HepG2 (cell line): ENCODE results near the gene ZFAND4. TPM values are rescaled to one million over a fixed set of nuclear protein-coding genes. Genes with fewer than 3 reads are reported as not detected.

ENCODE experiments used
- DR1 ChIP-seq: sonication (generic); formaldehyde crosslinking; IDR thresholded peaks from 2 replicates; pipeline ENCODE4 v1.8.0; 2021; ENCODE audit warnings: mild to moderate bottlenecking, missing genetic modification reagents, inconsistent platforms
- HIVEP1 ChIP-seq: sonication (generic); formaldehyde crosslinking; IDR thresholded peaks from 2 replicates; pipeline ENCODE4 v1.4.0; 2020; ENCODE audit warnings: mild to moderate bottlenecking, missing genetic modification reagents
- HNRNPLL ChIP-seq: fragments of 200-400 bp; formaldehyde crosslinking; IDR thresholded peaks from 2 replicates; pipeline ENCODE4 v1.6.1; 2017; ENCODE audit warnings: mild to moderate bottlenecking, low read depth, low read length; ENCODE audit not compliant: poor library complexity, severe bottlenecking
- HOXA9 ChIP-seq: sonication (generic); formaldehyde crosslinking; IDR thresholded peaks from 2 replicates; pipeline ENCODE4 v1.8.1; 2022; ENCODE audit warnings: missing genetic modification reagents, mild to moderate bottlenecking, moderate library complexity, borderline replicate concordance
- NR2F6 ChIP-seq, 2 experiments: IDR thresholded peaks; 2 replicates each; pipeline ENCODE4 v1.6.1; 2016; ENCODE audit warnings: antibody characterized with exemption in 1 of 2, mild to moderate bottlenecking in 1 of 2
- SALL2 ChIP-seq: sonication (generic); formaldehyde crosslinking; IDR thresholded peaks from 2 replicates; pipeline ENCODE4 v1.8.1; 2023; ENCODE audit warnings: mild to moderate bottlenecking, missing genetic modification reagents, inconsistent platforms
- SCMH1 ChIP-seq: sonication (generic); formaldehyde crosslinking; IDR thresholded peaks from 2 replicates; pipeline ENCODE4 v1.9.0; 2021; ENCODE audit warnings: missing genetic modification reagents, mild to moderate bottlenecking, borderline replicate concordance
- YEATS4 ChIP-seq: sonication (generic); formaldehyde crosslinking; IDR thresholded peaks from 2 replicates; pipeline ENCODE4 v1.4.0; 2020; ENCODE audit warnings: missing genetic modification reagents, borderline replicate concordance
- ZFYVE20 ChIP-seq: sonication (generic); formaldehyde crosslinking; IDR thresholded peaks from 2 replicates; pipeline ENCODE4 v1.8.0; 2023; ENCODE audit warnings: low read depth, mild to moderate bottlenecking, moderate library complexity, missing genetic modification reagents, borderline replicate concordance
- ZNF598 ChIP-seq: sonication (generic); formaldehyde crosslinking; IDR thresholded peaks from 2 replicates; pipeline ENCODE4 v1.5.1; 2020; ENCODE audit warnings: mild to moderate bottlenecking, missing genetic modification reagents, borderline replicate concordance
- polyA plus RNA-seq, 8 experiments: library from polyadenylated mRNA; depleted of rRNA in 3 of 8; stranded (reverse) in 7 of 8; unstranded in 1 of 8; fragments of >200 nt; fragmentation: Illumina TruSeq in 4 of 8; extraction: Trizol in 4 of 8; gene quantifications; 2 replicates each; pipeline versions ENCODE4 v1.2.1 to v1.2.3, GENCODE V29; 2011 to 2016; ENCODE audit warnings: low read depth in 4 of 8, missing spikeins in 1 of 8, mixed read lengths in 1 of 8; ENCODE audit not compliant: insufficient read depth in 1 of 8
- total RNA-seq, 5 experiments: library from RNA; depleted of rRNA; stranded (reverse); fragments of >200 nt; fragmentation: Illumina TruSeq; extraction: Trizol; gene quantifications; 2 replicates each; pipeline ENCODE4 v1.2.3, GENCODE V29; 2016; ENCODE audit warnings: low read depth in 1 of 5
- TF ChIP-seq, protein P1 (sequence below): sonication (generic); formaldehyde crosslinking; IDR thresholded peaks from 2 replicates; pipeline ENCODE4 v1.5.0; 2020; ENCODE audit warnings: missing genetic modification reagents
- TF ChIP-seq, protein P2 (sequence below): sonication (generic); formaldehyde crosslinking; conservative IDR thresholded peaks from 2 replicates; pipeline ENCODE4 v1.4.0; 2020; ENCODE audit warnings: missing genetic modification reagents
- TF ChIP-seq, protein P3 (sequence below): sonication (generic); formaldehyde crosslinking; IDR thresholded peaks from 2 replicates; pipeline ENCODE4 v1.4.0; 2020; ENCODE audit warnings: missing genetic modification reagents
- TF ChIP-seq, protein P4 (sequence below): sonication (generic); formaldehyde crosslinking; IDR thresholded peaks from 2 replicates; pipeline ENCODE4 v1.9.0; 2022; ENCODE audit warnings: missing genetic modification reagents, mild to moderate bottlenecking, borderline replicate concordance
- TF ChIP-seq, protein P5 (sequence below): sonication (generic); formaldehyde crosslinking; IDR thresholded peaks from 2 replicates; pipeline ENCODE4 v1.5.0; 2020; ENCODE audit warnings: missing genetic modification reagents
- TF ChIP-seq, protein P6 (sequence below): sonication (generic); formaldehyde crosslinking; IDR thresholded peaks from 2 replicates; pipeline ENCODE4 v1.4.0; 2020; ENCODE audit warnings: low read depth, mild to moderate bottlenecking, missing genetic modification reagents
- TF ChIP-seq, protein P7 (sequence below): sonication (generic); formaldehyde crosslinking; IDR thresholded peaks from 2 replicates; pipeline ENCODE4 v1.8.0; 2022; ENCODE audit warnings: mild to moderate bottlenecking, missing genetic modification reagents, moderate library complexity

The ZFAND4 gene
- total and polyA plus RNA-seq, 2 of the 13 experiments (the other 11 are each of a cell fraction or from before 2014, with no cell fraction given), result 2.9 to 9.2 TPM

DNA sequence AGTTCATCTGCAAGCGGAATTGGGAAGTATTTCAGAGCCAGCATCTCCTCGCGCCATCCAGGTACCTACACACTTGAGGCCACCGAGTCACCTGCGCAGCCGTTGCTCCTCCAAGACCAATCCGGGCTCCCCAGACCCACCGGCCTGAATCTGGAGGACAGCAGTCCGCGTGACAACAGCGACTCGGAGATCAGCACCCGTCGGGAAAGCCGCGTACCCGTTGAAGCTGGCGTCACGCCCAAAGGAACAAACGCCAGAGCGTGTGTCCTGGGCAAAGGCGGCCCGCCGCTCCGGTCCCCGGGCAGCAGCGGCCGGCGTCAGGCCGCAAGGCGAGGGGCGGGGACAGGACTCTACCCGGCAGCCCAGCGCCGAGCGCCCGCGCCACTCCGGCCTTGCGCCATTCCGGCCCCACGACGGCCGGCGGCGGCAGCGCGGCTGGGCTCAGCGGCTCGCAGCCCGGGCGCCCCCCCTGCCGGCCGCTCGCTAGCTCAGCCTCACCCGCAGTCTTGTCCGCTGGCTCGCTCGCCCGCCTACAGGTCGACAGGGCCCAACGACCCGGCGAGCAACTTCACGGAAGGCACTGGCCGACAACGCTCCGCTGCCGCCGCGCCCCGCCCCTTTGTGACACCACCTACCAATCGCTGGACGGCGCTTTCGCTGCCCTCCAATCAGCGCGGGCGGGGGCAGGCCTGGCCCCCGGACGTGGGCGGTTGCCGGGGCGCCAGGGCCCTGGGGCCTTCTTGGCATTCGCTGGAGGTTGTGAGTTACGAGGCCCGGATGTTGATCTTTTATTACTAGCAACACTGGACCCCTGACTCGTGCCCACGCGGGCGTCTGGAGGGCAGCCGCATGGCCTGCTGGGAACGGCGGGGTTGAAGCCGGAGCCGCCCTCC, at the start of gene ZFAND4 (continued):
- TF ChIP-seq, protein P1, sequence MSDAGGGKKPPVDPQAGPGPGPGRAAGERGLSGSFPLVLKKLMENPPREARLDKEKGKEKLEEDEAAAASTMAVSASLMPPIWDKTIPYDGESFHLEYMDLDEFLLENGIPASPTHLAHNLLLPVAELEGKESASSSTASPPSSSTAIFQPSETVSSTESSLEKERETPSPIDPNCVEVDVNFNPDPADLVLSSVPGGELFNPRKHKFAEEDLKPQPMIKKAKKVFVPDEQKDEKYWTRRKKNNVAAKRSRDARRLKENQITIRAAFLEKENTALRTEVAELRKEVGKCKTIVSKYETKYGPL (CRISPR knock-in tag), result no peak; the same call in 1 of the 2 replicates
- TF ChIP-seq, protein P2, sequence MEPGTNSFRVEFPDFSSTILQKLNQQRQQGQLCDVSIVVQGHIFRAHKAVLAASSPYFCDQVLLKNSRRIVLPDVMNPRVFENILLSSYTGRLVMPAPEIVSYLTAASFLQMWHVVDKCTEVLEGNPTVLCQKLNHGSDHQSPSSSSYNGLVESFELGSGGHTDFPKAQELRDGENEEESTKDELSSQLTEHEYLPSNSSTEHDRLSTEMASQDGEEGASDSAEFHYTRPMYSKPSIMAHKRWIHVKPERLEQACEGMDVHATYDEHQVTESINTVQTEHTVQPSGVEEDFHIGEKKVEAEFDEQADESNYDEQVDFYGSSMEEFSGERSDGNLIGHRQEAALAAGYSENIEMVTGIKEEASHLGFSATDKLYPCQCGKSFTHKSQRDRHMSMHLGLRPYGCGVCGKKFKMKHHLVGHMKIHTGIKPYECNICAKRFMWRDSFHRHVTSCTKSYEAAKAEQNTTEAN (CRISPR knock-in tag), result peak; percentile 74
- TF ChIP-seq ZNF598, result peak; percentile 47; the same call in 1 of the 2 replicates
- TF ChIP-seq, protein P3, sequence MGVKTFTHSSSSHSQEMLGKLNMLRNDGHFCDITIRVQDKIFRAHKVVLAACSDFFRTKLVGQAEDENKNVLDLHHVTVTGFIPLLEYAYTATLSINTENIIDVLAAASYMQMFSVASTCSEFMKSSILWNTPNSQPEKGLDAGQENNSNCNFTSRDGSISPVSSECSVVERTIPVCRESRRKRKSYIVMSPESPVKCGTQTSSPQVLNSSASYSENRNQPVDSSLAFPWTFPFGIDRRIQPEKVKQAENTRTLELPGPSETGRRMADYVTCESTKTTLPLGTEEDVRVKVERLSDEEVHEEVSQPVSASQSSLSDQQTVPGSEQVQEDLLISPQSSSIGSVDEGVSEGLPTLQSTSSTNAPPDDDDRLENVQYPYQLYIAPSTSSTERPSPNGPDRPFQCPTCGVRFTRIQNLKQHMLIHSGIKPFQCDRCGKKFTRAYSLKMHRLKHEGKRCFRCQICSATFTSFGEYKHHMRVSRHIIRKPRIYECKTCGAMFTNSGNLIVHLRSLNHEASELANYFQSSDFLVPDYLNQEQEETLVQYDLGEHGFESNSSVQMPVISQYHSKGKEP, result no peak
- TF ChIP-seq SALL2 (CRISPR knock-in tag), result no peak
- peak; percentile 65; the same call in 1 of the 2 replicates for TF ChIP-seq HIVEP1 (CRISPR knock-in tag)
- TF ChIP-seq ZFYVE20 (CRISPR knock-in tag), result no peak
- peak; percentile 83 for TF ChIP-seq HNRNPLL
- TF ChIP-seq NR2F6 (IDR thresholded peaks at IDR 0.05), result no peak
- TF ChIP-seq NR2F6 (CRISPR knock-in tag; IDR thresholded peaks at IDR 0.05), result no peak; the same call in none of the 2 replicates
- TF ChIP-seq, protein P4, sequence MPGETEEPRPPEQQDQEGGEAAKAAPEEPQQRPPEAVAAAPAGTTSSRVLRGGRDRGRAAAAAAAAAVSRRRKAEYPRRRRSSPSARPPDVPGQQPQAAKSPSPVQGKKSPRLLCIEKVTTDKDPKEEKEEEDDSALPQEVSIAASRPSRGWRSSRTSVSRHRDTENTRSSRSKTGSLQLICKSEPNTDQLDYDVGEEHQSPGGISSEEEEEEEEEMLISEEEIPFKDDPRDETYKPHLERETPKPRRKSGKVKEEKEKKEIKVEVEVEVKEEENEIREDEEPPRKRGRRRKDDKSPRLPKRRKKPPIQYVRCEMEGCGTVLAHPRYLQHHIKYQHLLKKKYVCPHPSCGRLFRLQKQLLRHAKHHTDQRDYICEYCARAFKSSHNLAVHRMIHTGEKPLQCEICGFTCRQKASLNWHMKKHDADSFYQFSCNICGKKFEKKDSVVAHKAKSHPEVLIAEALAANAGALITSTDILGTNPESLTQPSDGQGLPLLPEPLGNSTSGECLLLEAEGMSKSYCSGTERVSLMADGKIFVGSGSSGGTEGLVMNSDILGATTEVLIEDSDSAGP (CRISPR knock-in tag), result peak; percentile 54
- TF ChIP-seq SCMH1, result no peak
- TF ChIP-seq, protein P5, sequence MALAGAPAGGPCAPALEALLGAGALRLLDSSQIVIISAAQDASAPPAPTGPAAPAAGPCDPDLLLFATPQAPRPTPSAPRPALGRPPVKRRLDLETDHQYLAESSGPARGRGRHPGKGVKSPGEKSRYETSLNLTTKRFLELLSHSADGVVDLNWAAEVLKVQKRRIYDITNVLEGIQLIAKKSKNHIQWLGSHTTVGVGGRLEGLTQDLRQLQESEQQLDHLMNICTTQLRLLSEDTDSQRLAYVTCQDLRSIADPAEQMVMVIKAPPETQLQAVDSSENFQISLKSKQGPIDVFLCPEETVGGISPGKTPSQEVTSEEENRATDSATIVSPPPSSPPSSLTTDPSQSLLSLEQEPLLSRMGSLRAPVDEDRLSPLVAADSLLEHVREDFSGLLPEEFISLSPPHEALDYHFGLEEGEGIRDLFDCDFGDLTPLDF, result no peak
- TF ChIP-seq DR1 (CRISPR knock-in tag), result peak; percentile 63
- TF ChIP-seq, protein P6, sequence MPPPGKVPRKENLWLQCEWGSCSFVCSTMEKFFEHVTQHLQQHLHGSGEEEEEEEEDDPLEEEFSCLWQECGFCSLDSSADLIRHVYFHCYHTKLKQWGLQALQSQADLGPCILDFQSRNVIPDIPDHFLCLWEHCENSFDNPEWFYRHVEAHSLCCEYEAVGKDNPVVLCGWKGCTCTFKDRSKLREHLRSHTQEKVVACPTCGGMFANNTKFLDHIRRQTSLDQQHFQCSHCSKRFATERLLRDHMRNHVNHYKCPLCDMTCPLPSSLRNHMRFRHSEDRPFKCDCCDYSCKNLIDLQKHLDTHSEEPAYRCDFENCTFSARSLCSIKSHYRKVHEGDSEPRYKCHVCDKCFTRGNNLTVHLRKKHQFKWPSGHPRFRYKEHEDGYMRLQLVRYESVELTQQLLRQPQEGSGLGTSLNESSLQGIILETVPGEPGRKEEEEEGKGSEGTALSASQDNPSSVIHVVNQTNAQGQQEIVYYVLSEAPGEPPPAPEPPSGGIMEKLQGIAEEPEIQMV, result no peak
- TF ChIP-seq, protein P7, sequence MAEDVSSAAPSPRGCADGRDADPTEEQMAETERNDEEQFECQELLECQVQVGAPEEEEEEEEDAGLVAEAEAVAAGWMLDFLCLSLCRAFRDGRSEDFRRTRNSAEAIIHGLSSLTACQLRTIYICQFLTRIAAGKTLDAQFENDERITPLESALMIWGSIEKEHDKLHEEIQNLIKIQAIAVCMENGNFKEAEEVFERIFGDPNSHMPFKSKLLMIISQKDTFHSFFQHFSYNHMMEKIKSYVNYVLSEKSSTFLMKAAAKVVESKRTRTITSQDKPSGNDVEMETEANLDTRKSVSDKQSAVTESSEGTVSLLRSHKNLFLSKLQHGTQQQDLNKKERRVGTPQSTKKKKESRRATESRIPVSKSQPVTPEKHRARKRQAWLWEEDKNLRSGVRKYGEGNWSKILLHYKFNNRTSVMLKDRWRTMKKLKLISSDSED (CRISPR knock-in tag), result no peak
- no peak for TF ChIP-seq HOXA9 (CRISPR knock-in tag)
- no peak; the same call in 1 of the 2 replicates for TF ChIP-seq YEATS4 (CRISPR knock-in tag)
